GM12872 (cell line): ENCODE data around the gene UNC13C.

Experiments
- CTCF ChIP-seq: IDR thresholded peaks from 3 replicates; pipeline ENCODE4 v1.5.1; 2011; ENCODE audit warnings: low read depth, mild to moderate bottlenecking, low read length, moderate library complexity; ENCODE audit not compliant: insufficient read depth

UNC13C gene

GRCh38 chr15:54575586-54575985, 597.3 kb downstream of the UNC13C start:
- no peak for TF ChIP-seq CTCF

GRCh38 chr15:54576298-54576935, 598.2 kb downstream of the UNC13C start:
- no peak for TF ChIP-seq CTCF

- TF ChIP-seq CTCF: no peak
Measured at GRCh38 chr15:54577476-54578250, 599.4 kb downstream of the UNC13C start.

GRCh38 chr15:54579855-54580254, 601.6 kb downstream of the UNC13C start:
- no peak for TF ChIP-seq CTCF

GRCh38 chr15:54580643-54581042, 602.4 kb downstream of the UNC13C start:
- no peak for TF ChIP-seq CTCF

- no peak for TF ChIP-seq CTCF
Measured at GRCh38 chr15:54582863-54583643, 604.8 kb downstream of the UNC13C start.

GRCh38 chr15:54585063-54585462, 606.8 kb downstream of the UNC13C start:
- TF ChIP-seq CTCF: no peak
